ENCODE measurements around the gene NEK4.

The NEK4 gene

DNA sequence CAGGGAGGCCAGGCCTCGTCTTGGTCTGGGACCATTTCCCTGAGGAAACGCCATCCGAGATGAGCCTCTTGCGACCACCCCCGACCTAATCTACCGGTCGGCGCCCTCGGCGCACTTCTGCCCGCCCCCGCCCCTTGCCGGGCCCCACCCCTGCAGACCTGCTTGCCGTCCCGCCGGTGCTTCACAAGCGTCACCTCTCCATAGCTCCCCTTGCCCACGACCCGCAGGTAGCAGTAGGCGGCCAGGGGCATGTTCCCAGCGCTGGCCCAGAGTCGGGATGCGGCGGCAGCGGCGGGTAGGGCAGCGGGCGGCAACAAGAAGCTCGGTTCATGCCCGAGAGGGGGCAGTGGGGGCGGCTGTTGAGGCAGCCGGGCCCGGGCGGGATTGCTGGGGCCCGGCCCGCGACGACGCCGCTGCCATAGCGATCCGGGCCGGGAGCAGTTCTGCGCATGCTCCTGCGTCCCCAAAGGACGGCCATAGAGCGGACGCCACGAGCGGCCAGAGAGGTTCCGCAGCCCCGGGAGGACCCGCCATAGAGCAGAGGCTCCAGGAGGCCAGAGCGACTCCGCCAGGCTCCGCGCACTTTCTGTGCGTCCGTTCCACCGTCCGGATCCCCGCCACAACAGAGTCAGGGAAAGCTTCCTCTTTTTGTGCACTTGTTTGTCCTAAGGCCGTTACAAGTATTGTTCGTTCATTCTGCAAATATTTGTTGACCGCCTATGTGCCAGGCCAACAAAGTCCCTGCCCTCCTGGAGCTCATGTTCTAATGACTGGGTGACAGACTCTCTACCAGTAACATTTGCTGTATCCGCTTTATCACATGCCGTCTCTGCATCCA lies at the start of gene NEK4:
TSS of gene NEK4 (minus strand) at position 445 of the 838 bp plus-strand sequence. CDS start at position 251, 194 bp downstream.
- TF ChIP-seq, protein P1, sequence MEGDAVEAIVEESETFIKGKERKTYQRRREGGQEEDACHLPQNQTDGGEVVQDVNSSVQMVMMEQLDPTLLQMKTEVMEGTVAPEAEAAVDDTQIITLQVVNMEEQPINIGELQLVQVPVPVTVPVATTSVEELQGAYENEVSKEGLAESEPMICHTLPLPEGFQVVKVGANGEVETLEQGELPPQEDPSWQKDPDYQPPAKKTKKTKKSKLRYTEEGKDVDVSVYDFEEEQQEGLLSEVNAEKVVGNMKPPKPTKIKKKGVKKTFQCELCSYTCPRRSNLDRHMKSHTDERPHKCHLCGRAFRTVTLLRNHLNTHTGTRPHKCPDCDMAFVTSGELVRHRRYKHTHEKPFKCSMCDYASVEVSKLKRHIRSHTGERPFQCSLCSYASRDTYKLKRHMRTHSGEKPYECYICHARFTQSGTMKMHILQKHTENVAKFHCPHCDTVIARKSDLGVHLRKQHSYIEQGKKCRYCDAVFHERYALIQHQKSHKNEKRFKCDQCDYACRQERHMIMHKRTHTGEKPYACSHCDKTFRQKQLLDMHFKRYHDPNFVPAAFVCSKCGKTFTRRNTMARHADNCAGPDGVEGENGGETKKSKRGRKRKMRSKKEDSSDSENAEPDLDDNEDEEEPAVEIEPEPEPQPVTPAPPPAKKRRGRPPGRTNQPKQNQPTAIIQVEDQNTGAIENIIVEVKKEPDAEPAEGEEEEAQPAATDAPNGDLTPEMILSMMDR (IDR thresholded peaks at IDR 0.05), result no peak

GRCh38 chr3:52819936-52820335 lies 49.2 kb upstream of the NEK4 start:
- TF ChIP-seq, protein P1 (IDR thresholded peaks at IDR 0.05), result no peak

- TF ChIP-seq, protein P1 (IDR thresholded peaks at IDR 0.05), result no peak
Observed at GRCh38 chr3:52817860-52818259, 47.1 kb upstream of the NEK4 start.

- TF ChIP-seq, protein P1 (IDR thresholded peaks at IDR 0.05), result no peak
Observed at GRCh38 chr3:52817221-52817620, 46.5 kb upstream of the NEK4 start.

- TF ChIP-seq, protein P1 (IDR thresholded peaks at IDR 0.05), result no peak
Observed at GRCh38 chr3:52816654-52817053, 45.9 kb upstream of the NEK4 start.

- TF ChIP-seq, protein P1 (IDR thresholded peaks at IDR 0.05), result no peak
Observed at GRCh38 chr3:52816199-52816598, 45.5 kb upstream of the NEK4 start.

DNA sequence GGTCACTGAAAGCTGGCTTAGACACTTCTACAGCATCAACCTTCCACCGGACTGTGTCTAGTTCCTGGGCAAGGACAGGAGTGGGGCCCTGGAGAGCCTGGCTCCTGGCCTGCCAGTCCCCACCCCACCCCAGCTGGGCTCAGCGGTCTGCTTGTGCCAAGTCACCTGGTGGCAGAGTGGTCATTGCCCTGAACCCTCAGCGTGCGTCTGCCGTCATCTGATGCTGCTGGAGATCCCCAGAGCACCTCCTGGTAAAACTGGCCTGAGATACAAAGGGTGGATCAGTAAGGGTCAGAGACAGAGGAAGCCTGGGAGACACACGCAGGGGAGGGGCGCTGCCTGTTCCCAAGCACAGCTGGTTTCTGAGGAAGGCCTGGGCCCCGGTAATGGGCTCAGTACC lies 43.1 kb upstream of the NEK4 start:
- TF ChIP-seq, protein P1 (IDR thresholded peaks at IDR 0.05), result no peak

Data from LNCAP (cell line).